ENCODE measurements around the gene AVEN.
"Not testable (repeated sequence)": the region's sequence is repeated elsewhere in the genome, so short reads cannot be mapped to it uniquely, and the experiment has no call there.

Gene AVEN

GRCh38 chr15:34038023-34038870 lies 757 bp downstream of the AVEN start:
- peak; percentile 60 to 67 for DNase-seq

GRCh38 chr15:34031987-34032760 lies 6.8 kb downstream of the AVEN start:
- no peak for DNase-seq

- no peak for DNase-seq
These were observed 11.4 kb downstream of the AVEN start for GRCh38 chr15:34027606-34028005.

GRCh38 chr15:34025252-34025651 lies 13.8 kb downstream of the AVEN start:
- DNase-seq, result no peak

- no peak for DNase-seq
These were observed 15.1 kb downstream of the AVEN start for GRCh38 chr15:34023907-34024306.

GRCh38 chr15:34019369-34019990 lies 19.5 kb downstream of the AVEN start:
- DNase-seq, result no peak

- not testable (repeated sequence) for DNase-seq
These were observed 20.3 kb downstream of the AVEN start for GRCh38 chr15:34018738-34019137.

GRCh38 chr15:34018021-34018645 lies 20.9 kb downstream of the AVEN start:
- DNase-seq, result no peak

GRCh38 chr15:34014556-34014955 lies 24.4 kb downstream of the AVEN start:
- DNase-seq, result no peak

- no peak for DNase-seq
These were observed 25.3 kb downstream of the AVEN start for GRCh38 chr15:34013746-34014145.

- no peak for DNase-seq
These were observed 26.5 kb downstream of the AVEN start for GRCh38 chr15:34012461-34013028.

- no peak for DNase-seq
These were observed 27.5 kb downstream of the AVEN start for GRCh38 chr15:34011481-34011880.

- no peak for DNase-seq
These were observed 28.1 kb downstream of the AVEN start for GRCh38 chr15:34010921-34011320.

GRCh38 chr15:34009656-34010055 lies 29.3 kb downstream of the AVEN start:
- DNase-seq, result no peak

GRCh38 chr15:34006381-34006780 lies 32.6 kb downstream of the AVEN start:
- no peak for DNase-seq

GRCh38 chr15:34001536-34001935 lies 37.5 kb downstream of the AVEN start:
- DNase-seq, result no peak

- not testable (repeated sequence) for DNase-seq
These were observed 43.3 kb downstream of the AVEN start for GRCh38 chr15:33995666-33996065.

GRCh38 chr15:33994005-33994615 lies 44.9 kb downstream of the AVEN start:
- no peak for DNase-seq

GRCh38 chr15:33988384-33988783 lies 50.6 kb downstream of the AVEN start:
- no peak for DNase-seq

GRCh38 chr15:33987444-33987843 lies 51.6 kb downstream of the AVEN start:
- DNase-seq, result no peak

GRCh38 chr15:33985751-33986150 lies 53.3 kb downstream of the AVEN start:
- no peak for DNase-seq

GRCh38 chr15:33985287-33985686 lies 53.7 kb downstream of the AVEN start:
- DNase-seq, result no peak

Measured in activated CD4-positive, alpha-beta T cell treated with anti-CD3 and anti-CD28 coated beads, Interleukin-2, amount 50 U/mL, for 4 hours (primary cell).